Smooth muscle cell (in vitro differentiated cells): Measurements from ENCODE around the gene NRP1. TPM values are rescaled to one million over a fixed set of nuclear protein-coding genes. Genes with fewer than 3 reads are reported as not detected.

ENCODE experiments used
- DNase-seq: peaks from one replicate; lab custom pipeline; 2025; ENCODE audit not compliant: unreplicated experiment; lab: John Stamatoyannopoulos, UW
- H2AFZ ChIP-seq: fragments of 200-600 bp; sonication (generic); 2 replicates; pipeline ENCODE4 v1.6.0; 2016; ENCODE audit warnings: antibody characterized with exemption, low read depth, mild to moderate bottlenecking
- H3F3A ChIP-seq: fragments of 200-600 bp; sonication (generic); 2 replicates; pipeline ENCODE4 v1.6.0; 2017; ENCODE audit warnings: antibody characterized with exemption, low read depth
- H3K27ac ChIP-seq: fragments of 200-600 bp; sonication (generic); 2 replicates; pipeline ENCODE4 v1.5.1; 2016; ENCODE audit warnings: low read depth, mild to moderate bottlenecking
- H3K27me3 ChIP-seq: fragments of 200-600 bp; sonication (generic); 2 replicates; pipeline ENCODE4 v1.6.1; 2016; ENCODE audit warnings: low read depth, mild to moderate bottlenecking
- H3K36me3 ChIP-seq: fragments of 200-600 bp; sonication (generic); 2 replicates; pipeline ENCODE4 v1.5.1; 2016; ENCODE audit warnings: low read depth
- H3K4me1 ChIP-seq: fragments of 200-600 bp; sonication (generic); 2 replicates; pipeline ENCODE4 v1.5.1; 2016; ENCODE audit warnings: low read depth
- H3K4me2 ChIP-seq: fragments of 200-600 bp; sonication (generic); 2 replicates; pipeline ENCODE4 v1.6.0; 2016; ENCODE audit warnings: mild to moderate bottlenecking
- H3K4me3 ChIP-seq: fragments of 200-600 bp; sonication (generic); 2 replicates; pipeline ENCODE4 v1.5.1; 2016; ENCODE audit warnings: mild to moderate bottlenecking
- H3K79me2 ChIP-seq: fragments of 200-600 bp; sonication (generic); 2 replicates; pipeline ENCODE4 v1.6.0; 2016; ENCODE audit warnings: low read depth, mild to moderate bottlenecking
- H3K9ac ChIP-seq: fragments of 200-600 bp; sonication (generic); 2 replicates; pipeline ENCODE4 v1.6.0; 2016; ENCODE audit warnings: low read depth
- H3K9me3 ChIP-seq: fragments of 200-600 bp; sonication (generic); replicated peaks from 2 replicates; pipeline ENCODE4 v1.5.1; 2016; ENCODE audit warnings: low read depth
- H4K20me1 ChIP-seq: fragments of 200-600 bp; sonication (generic); 2 replicates; pipeline ENCODE4 v1.6.0; 2016; ENCODE audit warnings: low read depth
- CTCF ChIP-seq: fragments of 200-600 bp; sonication (generic); IDR thresholded peaks from 2 replicates; pipeline ENCODE4 v1.5.1; 2017; ENCODE audit warnings: borderline replicate concordance, mild to moderate bottlenecking, antibody characterized with exemption; ENCODE audit not compliant: insufficient read depth, poor library complexity, severe bottlenecking
- WGBS: methylation state at CpG from one replicate; pipeline ENCODE4 v1.1.7; 2016; ENCODE audit warnings: low lambda C conversion rate; 5-methylcytosine and 5-hydroxymethylcytosine counted together
- polyA plus RNA-seq: library from polyadenylated mRNA; unstranded; fragments of >200 nt; fragmentation: Nextera tagmentation; extraction: Ambion mirVana; gene quantifications from 2 replicates; pipeline ENCODE4 v1.2.1, GENCODE V29; 2016
- total RNA-seq: library from RNA; depleted of rRNA; stranded (reverse); fragments of >200 nt; gene quantifications from 2 replicates; pipeline ENCODE4 v1.2.3, GENCODE V29; 2014

Gene NRP1
- total and polyA plus RNA-seq, 2 experiments from 2014 or later = 74.8 to 80.4 TPM

GRCh38 chr10:33276282-33276923 lies 58.1 kb downstream of the NRP1 start:
- H3K9ac ChIP-seq = no peak overlapping the region
- peaks cover 67% of the 10 kb centered on the region for H3K79me2 ChIP-seq
- H3K4me1 ChIP-seq = peaks cover 33% of the 10 kb centered on the region
- H3K9me3 ChIP-seq = no peaks in the 10 kb centered on the region
- WGBS = 97% methylated on average over 4 of the region's 4 CpGs
- no peaks in the 10 kb centered on the region for H3K27me3 ChIP-seq
- H3K4me3 ChIP-seq = no peak overlapping the region
- no peak for DNase-seq
- TF ChIP-seq CTCF = no peak
- H4K20me1 ChIP-seq = peaks cover 5% of the 10 kb centered on the region
- H3K27ac ChIP-seq = peak overlapping the region; percentile 79
- H3K36me3 ChIP-seq = no peaks in the 10 kb centered on the region
- H3K4me2 ChIP-seq = peak overlapping the region; percentile 52
- H3F3A ChIP-seq = peaks cover 14% of the 10 kb centered on the region
- H2AFZ ChIP-seq = no peak overlapping the region

GRCh38 chr10:33274096-33274785 lies 60.2 kb downstream of the NRP1 start:
- H3K9ac ChIP-seq = no peak overlapping the region
- H3K79me2 ChIP-seq = peaks cover 73% of the 10 kb centered on the region
- TF ChIP-seq CTCF = no peak
- H3K27ac ChIP-seq = peak overlapping the region; percentile 66
- no peaks in the 10 kb centered on the region for H3K9me3 ChIP-seq
- no peaks in the 10 kb centered on the region for H3K27me3 ChIP-seq
- H3K4me3 ChIP-seq = no peak overlapping the region
- no peak for DNase-seq
- H4K20me1 ChIP-seq = peaks cover 5% of the 10 kb centered on the region
- H3K4me1 ChIP-seq = peaks cover 39% of the 10 kb centered on the region
- 91% methylated on average over 6 of the region's 6 CpGs for WGBS
- peaks cover 6% of the 10 kb centered on the region for H3F3A ChIP-seq
- H3K36me3 ChIP-seq = peaks cover 8% of the 10 kb centered on the region
- H2AFZ ChIP-seq = no peak overlapping the region
- no peak overlapping the region for H3K4me2 ChIP-seq

- Histone ChIP-seq H3K4me3 (no peak overlapping the region), H3K27me3 (no peaks in the 10 kb centered on the region), H3K27ac (peak overlapping the region; percentile 66), H3K79me2 (peaks cover 70% of the 10 kb centered on the region), H4K20me1 (peaks cover 5% of the 10 kb centered on the region), H3K9me3 (no peaks in the 10 kb centered on the region), H3K9ac (peak overlapping the region; percentile 42), H3F3A (peaks cover 6% of the 10 kb centered on the region), H3K36me3 (peaks cover 9% of the 10 kb centered on the region), H3K4me1 (peaks cover 39% of the 10 kb centered on the region), H3K4me2 (peak overlapping the region; percentile 41), H2AFZ (no peak overlapping the region)
- peak; percentile 16 for DNase-seq
- TF ChIP-seq CTCF = no peak
- WGBS = 64% methylated on average over 19 of the region's 19 CpGs
Observed at GRCh38 chr10:33273295-33274002, 61.0 kb downstream of the NRP1 start.
